GM03348 (cell line): ENCODE data around the gene DOCK4.

ENCODE experiments used
- DNase-seq: peaks from one replicate; pipeline ENCODE4 v3.0.0; 2012; ENCODE audit warnings: low spot score

The DOCK4 gene

DNA sequence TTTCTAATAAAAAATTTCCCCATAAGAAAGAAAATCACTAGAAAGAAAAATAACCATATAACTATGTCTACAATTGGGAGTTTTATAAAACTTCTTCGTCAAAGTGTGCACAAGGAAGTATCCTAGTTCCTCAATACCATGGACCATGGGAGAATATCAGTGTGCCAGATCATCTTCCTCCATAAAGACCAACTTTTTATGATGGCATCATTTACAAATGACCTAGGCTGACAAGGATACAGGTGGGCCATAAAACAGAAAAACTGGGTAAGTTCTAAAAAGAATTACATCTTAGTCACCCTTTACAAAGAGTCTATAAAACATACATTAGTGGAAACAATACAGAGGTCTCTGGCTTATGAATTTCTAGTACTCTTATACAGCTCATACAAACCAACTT, 303.2 kb downstream of the DOCK4 start:
- no peak for DNase-seq

DNA sequence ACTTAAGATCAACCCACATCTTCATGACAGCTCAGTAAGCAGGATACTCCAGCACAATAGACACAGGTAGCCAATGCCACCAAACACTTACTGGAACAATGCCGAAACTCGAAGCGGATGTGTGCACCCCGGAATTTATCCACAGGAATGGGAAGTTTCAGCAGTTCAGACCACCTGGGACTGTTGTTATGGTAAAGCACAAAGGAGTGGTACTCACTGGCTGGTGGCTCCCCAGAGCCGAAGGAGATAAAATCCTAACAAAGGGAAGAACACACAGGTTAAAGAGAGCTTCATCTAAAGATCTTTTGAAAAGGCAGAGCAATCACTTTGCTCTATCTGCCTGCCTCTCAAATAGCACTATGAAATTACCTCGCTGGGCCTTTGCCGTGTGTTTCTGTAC, 305.9 kb downstream of the DOCK4 start:
- no peak for DNase-seq

DNA sequence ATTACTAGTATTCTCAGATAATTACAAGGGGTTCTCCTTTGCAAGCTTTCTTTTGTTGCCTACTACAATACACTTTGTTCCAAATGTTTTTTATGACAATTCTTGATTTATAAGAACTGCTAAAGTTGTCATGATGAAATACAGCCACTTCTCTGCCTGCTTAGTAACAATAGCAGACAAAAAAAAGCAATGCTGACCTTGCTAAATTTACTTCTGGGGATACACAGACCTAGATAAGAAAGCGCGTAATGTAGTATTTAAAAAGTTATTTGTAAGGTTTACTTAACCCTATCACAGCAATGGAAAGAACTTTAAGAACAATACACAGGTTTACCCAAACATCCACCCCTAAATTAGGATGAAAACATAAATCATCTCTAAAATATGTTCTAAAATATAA, 311.1 kb downstream of the DOCK4 start:
- DNase-seq, result no peak

DNA sequence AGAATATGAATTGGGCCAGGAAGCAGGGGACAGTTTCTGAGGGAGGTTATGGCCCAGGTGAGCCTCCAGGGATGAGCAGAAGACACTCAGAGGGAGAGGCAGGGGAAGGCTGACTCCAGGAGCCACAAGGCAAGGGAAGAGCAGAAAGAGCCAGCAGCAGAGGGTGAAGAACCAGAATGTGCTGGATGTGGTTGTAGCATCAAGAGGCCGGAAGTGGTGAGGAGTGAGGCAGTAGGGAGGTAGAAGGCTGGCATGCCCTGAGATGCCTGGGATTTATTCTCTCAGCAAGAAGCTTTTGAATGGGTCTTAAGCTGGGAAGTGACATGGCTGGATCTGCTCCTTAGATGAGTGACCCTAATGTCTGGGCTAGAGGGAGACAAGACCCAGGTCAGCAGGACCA, 311.7 kb downstream of the DOCK4 start:
- DNase-seq, result no peak

DNA sequence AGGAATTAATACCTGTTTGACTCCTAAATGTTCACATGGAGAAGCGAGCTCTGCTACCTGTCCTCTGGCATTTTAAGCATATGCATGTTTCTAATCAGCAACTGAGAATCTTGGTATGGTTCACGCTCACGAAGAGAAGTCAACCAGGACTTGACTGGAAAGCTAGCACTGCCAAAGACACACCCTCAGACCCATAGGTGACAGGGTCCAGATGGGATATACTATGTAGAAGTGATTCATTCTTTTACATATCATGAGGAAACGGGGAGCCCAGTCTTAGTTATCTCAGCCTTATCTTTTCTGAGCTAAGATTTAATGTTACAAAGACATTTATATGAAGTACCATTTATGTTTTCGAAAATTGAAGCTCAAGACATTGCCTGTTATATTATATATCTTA, 313.0 kb downstream of the DOCK4 start:
- DNase-seq, result no peak

DNA sequence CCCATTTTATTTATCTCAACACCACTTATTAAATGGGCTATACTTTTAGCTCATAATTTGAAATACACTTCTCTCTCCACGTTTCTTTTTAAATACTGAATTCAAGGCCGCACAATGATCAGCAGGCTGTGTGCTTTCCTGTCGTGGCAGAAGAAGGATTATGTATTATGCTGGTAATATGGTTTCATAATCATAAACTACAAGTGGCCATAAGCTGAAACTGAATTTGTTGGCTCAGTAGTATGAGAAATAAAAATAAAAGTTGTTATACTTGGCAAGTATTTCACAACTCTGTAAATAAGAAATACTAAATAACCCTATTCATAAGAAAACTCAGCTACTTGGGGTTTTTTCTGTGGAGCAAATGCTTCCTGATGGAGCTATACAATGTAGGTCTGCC, 313.6 kb downstream of the DOCK4 start:
- no peak for DNase-seq

DNA sequence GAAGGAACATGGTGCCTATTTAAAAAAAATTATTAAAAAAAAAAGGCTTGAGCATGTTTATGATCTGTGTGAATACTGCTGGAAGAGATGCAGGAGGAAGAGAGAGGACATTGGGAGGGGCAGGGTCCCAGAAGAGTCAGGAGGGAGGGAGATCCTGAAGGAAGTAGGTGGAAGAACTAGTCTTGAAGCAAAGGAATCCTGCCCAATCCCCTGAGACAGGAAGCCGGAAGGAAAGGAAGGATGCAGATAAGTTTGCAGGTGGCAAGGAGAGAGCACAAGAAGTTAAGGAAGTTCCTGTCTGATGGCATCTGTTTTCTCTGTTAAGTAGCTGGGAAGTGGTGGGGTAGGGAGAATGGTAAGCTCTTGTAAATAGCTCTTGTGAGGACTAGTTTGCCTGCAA, 318.5 kb downstream of the DOCK4 start:
- DNase-seq, result no peak

DNA sequence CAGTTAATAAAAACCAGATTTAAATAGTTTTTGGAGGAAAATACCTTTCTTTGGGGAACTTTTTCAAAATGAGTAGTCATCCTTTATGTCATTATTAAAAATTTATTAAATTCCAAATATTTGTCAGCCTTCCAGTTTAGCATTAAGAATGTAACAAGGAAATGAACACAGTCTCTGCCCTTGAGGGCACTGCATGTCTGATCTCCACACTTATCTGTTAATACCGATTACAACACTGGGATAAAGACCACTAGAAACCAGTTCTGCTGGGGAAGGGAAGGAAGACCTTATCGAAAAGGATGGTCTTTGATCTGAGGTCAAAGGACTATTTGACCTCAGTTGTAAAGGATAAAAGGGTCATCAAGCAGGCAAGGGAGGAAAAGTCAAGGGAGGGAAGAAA, 320.0 kb downstream of the DOCK4 start:
- DNase-seq, result no peak

DNA sequence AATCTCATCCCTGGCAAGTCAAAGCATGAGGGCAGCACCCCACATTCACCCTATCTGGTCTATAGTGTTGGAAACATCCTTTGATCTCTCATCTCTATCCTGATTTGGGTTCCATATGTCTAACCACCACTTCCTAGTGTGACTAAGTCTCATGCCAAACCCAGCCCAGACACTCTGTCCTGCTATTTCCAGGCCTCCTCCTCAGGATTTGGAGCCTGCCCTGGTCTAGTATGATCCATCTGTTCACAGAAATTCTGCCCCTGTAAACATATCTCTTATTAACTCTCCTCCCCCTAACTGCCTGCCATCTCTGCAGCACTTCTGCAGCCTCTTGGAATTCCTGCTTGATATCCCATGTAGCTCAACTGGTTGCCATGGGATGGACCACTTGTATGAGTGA, 323.0 kb downstream of the DOCK4 start:
- no peak for DNase-seq

DNA sequence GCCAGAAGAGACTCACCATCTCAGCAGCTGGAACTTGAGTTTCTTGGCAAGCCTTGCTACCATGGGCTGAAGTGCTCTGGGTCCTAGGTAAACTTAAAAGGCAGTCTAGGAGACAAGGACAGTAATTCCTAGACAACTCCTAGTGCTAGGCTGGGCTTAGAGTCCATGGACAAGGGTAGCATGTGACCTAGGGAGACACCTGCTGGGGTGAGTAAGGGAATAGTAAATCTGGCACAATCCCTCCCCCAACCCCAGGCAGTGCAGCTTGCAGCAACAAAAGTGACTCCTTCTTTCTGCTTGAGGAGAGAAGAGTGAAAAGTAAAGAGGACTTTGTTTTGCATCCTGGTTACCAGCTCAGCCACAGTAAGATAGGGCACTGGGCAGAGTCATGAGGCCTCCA, 327.4 kb downstream of the DOCK4 start:
- no peak for DNase-seq

DNA sequence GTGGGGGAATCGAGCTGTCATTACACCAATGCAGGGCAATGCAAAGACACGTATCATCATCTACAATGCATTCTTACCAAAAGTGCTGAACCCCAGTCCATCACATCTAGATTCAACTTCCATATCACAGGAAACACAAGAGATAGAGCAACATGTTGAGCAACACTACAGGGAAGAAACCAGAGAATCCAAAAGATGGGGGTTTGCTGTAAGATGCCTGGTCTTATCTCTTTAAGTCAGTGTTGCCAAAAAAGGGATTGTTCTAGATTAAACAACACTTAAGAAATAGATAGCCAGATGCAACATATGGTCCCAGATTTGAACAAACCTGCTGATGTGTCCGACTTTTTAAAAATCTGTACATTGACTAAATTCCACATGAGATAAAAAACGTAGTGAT, 328.3 kb downstream of the DOCK4 start:
- DNase-seq, result no peak

DNA sequence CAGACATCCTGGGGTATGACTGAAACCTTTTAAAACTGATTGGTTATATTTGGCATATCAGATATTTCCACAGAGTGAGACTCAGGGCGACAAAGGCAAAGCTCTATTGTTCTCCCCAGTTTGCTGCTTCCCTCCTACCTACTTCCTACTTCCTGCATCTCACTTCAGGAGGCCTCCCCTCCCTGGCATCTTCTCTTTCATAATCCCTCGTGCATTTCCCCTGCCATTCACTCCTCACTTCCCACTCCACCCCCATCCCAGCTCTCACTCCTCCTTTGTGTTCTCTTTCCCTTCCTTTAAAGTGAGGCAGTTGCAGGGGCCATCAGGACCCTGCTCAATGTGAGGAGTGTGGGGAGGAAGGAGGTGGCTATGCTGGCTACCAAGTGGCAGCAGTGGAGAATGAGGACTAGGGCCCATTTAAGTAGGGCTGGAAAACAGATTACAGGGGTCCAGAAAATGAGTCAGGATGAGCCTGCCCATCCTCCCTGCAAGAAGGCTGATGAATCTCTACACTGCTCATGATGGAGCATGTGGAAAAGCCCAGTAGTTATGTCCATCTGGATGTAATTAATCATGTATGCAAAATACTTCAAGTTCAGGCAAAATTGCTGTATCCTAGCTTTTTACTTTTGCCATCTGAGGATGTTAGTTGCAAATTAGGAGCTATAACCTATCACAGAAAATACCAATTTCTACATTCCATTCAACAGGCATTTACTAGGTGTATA, 332.1 kb downstream of the DOCK4 start:
- DNase-seq, result no peak

DNA sequence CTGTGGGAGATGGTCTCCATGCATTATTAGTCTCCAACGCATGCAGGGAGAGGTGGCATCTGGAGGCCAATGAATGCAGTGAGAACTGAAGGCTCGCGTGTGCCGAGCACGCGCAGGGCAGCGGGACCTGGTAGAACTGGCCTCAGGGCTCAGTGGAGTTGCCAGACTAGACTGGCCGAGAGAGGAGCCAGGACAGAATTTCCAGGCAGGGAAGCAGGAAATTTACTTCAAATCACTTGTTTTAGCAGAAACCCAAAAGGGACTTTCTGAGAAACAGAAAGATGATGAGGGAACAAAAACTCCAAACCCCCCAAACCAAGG, 332.9 kb downstream of the DOCK4 start:
- DNase-seq, result no peak

DNA sequence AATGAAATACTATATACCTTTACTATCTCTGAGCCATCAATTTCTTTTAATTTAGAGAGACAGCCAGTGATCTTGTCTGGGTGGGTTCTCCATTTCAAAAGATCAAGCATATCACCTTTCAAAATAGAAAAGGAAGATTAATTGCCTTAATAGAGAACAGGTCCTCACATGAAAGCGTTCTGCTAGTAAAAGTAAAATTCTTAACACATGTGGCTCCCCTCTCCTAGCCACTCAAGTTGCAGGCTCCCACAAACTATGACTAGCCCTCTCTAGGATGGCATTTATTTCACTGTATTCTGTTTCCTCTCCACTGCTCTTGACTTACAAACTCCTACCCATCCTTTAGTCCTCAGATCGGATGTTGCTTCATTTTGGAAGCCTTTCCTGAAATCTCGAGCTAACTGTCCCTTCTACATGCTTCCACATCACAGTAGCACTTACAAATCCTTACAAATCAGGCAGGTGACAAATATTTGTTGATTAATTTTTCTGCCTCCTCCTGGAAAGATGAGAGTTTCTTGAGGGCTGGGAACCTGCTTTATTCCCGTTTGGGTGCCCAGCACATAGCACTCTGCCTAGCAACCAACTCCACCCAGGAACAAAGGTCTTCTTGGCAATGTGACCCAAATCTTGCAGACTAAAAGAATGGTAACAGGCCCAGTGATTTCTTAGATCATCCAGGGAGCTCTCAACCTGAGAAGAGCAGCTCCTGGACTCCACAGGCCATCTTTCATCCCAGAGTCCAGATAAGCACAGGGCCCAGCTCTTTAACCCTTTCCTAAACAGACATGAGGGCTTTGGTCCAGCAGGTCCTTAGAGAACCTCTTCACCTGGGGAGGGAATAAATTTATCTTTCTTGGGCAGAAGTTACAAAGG, 333.5 kb downstream of the DOCK4 start:
- no peak for DNase-seq

DNA sequence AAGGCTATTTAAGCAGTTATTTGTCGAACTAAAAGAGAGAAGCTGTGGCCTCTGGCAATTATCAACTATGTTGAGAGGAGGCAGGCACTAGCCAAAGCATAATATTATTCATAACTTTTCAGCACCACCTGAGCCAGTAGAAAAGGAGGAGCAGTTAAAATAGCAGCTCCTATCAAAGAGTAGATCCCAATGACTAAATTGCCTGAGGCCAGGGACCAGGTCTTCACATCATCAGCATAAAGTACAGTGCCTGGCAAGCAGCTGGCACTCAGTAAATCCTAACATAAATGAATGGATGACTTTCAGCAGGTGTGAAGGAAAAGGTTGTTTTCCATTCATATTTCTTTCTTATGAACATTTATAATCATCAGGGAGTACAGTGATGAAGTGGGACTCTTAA, 334.9 kb downstream of the DOCK4 start:
- DNase-seq, result no peak

DNA sequence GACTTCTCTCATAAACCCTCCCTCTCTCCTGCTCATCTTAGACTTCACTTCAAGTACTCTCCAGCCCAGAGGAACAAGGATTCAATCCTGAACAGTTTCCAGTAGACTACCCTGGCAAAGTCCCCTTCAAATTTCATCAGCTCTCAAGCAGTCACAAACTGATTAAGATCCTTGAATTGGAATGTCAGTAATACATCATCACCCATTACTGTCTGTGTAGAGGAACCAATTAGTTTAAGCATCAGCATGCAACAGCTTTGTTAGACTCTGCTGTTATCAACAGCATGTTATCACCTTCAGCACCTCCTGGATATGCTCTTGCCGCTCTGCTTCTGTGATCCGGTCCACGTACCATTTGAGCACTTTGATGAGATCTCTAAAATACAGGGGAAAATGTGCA, 336.9 kb downstream of the DOCK4 start:
- no peak for DNase-seq

DNA sequence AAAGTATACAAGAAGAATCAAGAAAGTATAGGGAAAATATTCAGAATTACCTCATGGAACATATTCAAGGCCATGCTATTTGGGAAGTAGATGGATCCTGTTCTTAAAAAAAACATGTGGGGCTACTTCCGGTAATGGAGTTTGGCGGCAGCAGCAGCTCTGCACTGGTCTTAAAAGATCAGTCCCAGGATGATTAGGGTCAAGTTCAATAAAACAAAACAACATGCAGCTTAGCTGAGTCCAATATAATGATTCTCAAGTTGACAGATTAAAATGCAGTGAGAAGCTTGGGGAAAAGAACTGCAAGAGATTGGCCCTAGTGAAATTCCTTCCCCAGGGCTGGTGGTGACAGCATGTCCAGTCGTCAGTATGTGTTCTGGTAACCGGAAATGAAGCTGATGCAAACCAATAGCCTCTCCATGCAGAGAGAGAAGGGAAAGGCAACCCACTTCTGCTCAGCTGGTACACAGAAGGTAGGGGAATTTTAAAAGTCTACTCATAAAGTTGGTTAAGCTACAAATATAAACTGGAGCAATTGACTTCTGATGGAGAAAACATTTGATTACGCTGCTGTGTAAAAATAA, 338.8 kb downstream of the DOCK4 start:
- DNase-seq, result no peak

DNA sequence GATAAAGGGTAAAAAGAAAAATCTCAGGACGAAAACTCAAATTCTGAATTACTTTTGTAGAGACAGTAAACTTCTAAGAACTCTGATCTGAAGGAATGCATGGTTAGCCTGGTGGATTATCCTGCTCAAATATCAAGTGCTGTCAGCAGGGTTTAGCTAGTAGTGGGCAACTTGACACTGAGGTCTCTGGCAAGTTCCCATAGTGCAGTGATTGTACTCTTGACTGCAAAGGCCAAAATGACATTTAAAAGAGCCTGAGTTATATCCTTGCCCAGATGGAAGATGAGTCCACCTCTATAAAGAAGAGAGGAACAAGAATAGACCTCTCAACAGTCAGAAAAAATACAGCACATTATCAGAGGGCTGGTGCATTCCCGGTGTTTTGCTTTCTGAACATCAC, 339.4 kb downstream of the DOCK4 start:
- DNase-seq, result no peak

DNA sequence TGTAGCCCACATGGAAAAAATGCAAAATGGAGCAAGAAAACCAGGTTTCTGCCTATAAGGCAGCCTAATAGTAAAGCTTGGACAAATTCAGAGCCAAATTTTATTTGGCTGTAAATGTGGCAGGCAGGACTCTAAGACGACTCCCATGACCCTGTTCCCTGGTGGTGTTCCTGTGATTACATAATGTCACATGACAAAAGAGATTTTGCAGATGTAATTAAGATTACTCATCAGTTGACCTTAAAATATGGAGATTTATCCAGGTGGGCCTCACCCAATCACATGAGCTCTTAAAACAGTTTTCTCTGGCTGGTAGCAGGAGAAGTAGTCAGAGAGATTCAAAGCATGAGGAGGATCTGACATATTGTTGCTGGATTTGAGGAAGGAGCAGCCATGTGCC, 340.8 kb downstream of the DOCK4 start:
- DNase-seq, result no peak

DNA sequence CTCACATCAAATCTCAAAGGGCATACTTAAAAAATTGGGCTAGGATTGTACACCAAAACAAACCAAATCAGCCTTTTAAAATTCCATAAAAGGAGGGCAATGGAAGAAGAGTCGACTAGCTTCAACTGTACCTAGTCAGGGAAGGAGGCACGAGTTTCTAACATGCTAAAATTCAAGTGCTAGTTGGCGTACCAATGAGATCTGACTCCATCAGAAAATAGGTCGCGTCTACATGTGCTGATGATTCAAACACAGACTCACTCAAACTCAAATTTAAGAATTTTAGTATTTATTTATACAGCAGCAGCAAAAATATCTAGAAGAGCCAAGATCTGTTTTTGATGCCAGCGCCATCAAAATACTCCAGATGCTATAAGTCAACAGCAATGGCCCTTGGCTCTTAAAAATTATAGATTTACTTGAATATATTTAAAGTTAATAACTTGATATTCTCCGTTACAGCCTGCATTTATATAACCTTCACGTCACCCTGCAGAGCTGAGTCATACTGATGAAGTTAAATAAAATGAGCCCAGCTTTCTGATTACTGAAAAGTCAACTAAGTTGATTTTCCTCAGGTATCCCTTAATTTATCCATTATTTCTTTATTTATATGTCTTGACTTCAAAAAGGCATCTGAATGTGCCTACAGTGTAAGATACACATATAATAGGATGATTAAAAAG, 341.8 kb downstream of the DOCK4 start:
- DNase-seq, result no peak

DNA sequence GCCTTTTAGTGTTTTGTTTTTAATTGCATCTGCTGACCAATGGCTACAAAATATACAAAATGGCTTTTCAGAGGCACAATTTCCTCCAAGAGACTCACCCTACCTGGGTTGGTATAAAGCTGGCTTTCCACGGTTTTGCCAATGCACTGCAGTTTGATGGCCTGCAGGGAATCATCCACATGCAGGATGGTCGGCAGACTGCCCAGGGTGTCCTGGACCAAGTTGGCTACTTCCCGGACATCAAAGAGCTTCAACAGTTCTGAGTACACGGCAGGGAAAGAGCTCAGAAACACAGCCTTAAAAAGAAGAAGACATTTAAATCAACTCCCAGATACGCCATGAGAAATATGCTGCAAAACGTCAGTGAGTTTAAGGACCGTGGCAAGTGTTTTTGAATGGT, 342.9 kb downstream of the DOCK4 start:
- DNase-seq, result no peak

DNA sequence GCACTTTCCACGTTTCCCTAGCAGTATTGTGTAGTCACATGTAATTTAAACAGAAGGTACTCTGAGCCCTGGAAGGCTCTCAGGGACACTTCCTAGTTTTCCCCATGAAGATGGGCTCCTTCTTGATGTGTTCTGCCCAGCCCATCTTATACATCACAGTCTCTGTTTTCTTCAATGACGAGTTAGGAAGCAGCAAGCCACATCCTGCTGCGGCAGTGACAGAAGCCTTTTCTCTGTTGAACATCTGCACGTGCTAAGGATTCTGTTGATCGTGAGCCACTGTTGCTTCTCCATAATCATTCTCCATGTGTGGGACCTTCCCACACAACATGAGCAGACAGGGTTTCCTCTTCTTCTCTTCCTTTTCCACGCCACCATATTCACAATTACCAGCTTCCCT, 346.0 kb downstream of the DOCK4 start:
- DNase-seq, result no peak

DNA sequence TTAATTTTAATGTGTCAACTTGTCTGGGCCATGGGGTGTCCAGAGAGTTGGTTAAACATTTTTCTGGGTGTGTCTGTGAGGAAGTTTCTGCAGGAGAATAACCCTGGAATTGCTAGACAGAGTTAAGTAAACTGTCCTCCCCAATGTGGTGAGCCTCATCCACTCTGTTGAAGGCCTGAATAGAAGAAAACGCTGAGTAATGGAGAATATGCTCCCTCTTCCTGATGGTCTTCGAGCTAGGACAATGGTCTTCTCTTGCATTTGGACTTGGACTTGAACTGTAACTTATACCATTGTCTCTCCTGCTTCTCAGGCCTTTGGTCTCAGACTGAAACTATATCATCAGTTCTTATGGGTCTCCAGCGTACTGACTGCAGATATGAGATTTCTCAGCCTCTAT, 347.9 kb downstream of the DOCK4 start:
- DNase-seq, result no peak
